Esophagus squamous epithelium (tissue), 4 donors: ENCODE results near the gene TUB.

ENCODE experiments used
- POLR2A ChIP-seq, 4 donors: fragments of 450-650 bp; IDR thresholded peaks; one replicate each; pipeline ENCODE4 v1.6.1; 2017; ENCODE audit warnings: antibody characterized with exemption in 4 of 4, mild to moderate bottlenecking in 4 of 4, moderate library complexity in 3 of 4
- TF ChIP-seq, protein P1 (sequence below), 6 experiments: fragments of 450-650 bp in 4 of 6; fragments of 200-600 bp in 2 of 6; sonication (generic) in 2 of 6; IDR thresholded peaks; one replicate each; pipeline ENCODE4 v1.5.1; 2016 to 2019; ENCODE audit warnings: antibody characterized with exemption in 6 of 6, mild to moderate bottlenecking in 4 of 6, moderate library complexity in 4 of 6

DNA sequence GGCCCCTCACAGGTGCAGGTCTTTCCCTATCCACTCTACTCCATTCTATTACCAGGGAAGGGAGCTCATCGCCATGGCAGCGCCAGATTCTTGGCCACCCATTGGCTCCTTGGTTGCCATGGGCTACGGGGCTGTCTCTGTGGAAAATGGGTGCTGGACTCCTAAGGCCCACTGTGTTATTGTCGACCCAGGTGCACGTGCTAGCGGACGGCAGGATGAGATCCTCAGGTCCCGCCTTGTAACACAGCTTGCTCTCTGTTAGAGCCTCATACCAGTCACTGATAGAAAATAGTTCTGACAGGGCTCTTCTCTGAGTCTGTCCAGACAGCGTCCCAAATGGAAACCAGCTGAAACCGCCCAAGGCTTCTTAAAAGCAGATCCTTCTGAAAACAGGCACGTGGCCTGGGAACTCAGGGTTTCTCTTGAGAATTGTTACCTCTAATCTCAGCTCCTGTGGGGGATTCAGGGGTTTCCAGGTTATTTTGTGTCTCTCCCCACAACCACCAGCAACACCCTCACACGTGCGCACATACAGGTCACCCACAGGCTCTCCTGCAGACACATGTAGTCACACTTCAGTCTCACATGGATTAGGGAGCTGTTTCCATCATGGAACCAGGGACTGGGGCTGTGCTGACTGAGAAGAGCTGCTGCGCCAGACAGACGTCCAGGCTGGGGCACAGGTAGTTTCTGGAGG is 1.5 kb downstream of the TUB start:
- TF ChIP-seq, protein P1, sequence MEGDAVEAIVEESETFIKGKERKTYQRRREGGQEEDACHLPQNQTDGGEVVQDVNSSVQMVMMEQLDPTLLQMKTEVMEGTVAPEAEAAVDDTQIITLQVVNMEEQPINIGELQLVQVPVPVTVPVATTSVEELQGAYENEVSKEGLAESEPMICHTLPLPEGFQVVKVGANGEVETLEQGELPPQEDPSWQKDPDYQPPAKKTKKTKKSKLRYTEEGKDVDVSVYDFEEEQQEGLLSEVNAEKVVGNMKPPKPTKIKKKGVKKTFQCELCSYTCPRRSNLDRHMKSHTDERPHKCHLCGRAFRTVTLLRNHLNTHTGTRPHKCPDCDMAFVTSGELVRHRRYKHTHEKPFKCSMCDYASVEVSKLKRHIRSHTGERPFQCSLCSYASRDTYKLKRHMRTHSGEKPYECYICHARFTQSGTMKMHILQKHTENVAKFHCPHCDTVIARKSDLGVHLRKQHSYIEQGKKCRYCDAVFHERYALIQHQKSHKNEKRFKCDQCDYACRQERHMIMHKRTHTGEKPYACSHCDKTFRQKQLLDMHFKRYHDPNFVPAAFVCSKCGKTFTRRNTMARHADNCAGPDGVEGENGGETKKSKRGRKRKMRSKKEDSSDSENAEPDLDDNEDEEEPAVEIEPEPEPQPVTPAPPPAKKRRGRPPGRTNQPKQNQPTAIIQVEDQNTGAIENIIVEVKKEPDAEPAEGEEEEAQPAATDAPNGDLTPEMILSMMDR (IDR thresholded peaks at IDR 0.05): no peak
- no peak for TF ChIP-seq POLR2A (IDR thresholded peaks at IDR 0.05)
